CD14-positive monocyte (primary cell): ENCODE measurements around the gene CCM2. TPM values are rescaled to one million over a fixed set of nuclear protein-coding genes. Genes with fewer than 3 reads are reported as not detected.

Experiments used
- DNase-seq, 3 donors: peaks; one replicate each; pipeline ENCODE4 v3.0.0-alpha.2; 2011 to 2022
- H2AFZ ChIP-seq: 2 replicates; pipeline ENCODE4 v1.6.0; 2012; ENCODE audit warnings: mild to moderate bottlenecking, low read depth, low read length, inconsistent platforms; ENCODE audit not compliant: insufficient read depth, poor library complexity, severe bottlenecking
- H3K27ac ChIP-seq, 2 donors: 1 replicate in 1 of 2; 2 replicates in 1 of 2; pipeline ENCODE4 v1.5.1; 2012 to 2013; ENCODE audit warnings: low read length in 2 of 2, control low read depth in 1 of 2, inconsistent platforms in 1 of 2, low read depth in 1 of 2, mild to moderate bottlenecking in 1 of 2
- H3K27me3 ChIP-seq, 2 donors: one replicate each; pipeline versions ENCODE4 v1.6.0 to v1.6.1; 2011 to 2013; ENCODE audit warnings: low read length in 2 of 2; ENCODE audit not compliant: control insufficient read depth in 2 of 2, insufficient read depth in 2 of 2
- H3K36me3 ChIP-seq, 2 donors: replicated peaks in 1 of 2; 1 replicate in 1 of 2; 2 replicates in 1 of 2; pipeline versions ENCODE4 v1.5.1 to v1.6.1; 2012 to 2013; ENCODE audit warnings: low read length in 2 of 2, control low read depth in 1 of 2, inconsistent platforms in 1 of 2, mild to moderate bottlenecking in 1 of 2; ENCODE audit not compliant: insufficient read depth in 2 of 2, control insufficient read depth in 1 of 2
- H3K4me1 ChIP-seq, 2 donors: 1 replicate in 1 of 2; 2 replicates in 1 of 2; pipeline versions ENCODE4 v1.5.1 to v1.6.1; 2012 to 2013; ENCODE audit warnings: low read length in 2 of 2, control low read depth in 1 of 2, inconsistent platforms in 1 of 2, mild to moderate bottlenecking in 1 of 2, moderate library complexity in 1 of 2; ENCODE audit not compliant: insufficient read depth in 2 of 2, control insufficient read depth in 1 of 2
- H3K4me2 ChIP-seq: replicated peaks from 2 replicates; pipeline ENCODE3; 2012; ENCODE audit warnings: low read length, moderate library complexity, mild to moderate bottlenecking; ENCODE audit not compliant: poor library complexity, severe bottlenecking; ENCODE audit errors: extremely low read depth
- H3K4me3 ChIP-seq, 3 experiments: fragments of 200-600 bp in 1 of 3; sonication (generic) in 1 of 3; replicated peaks in 1 of 3; 1 replicate in 2 of 3; 2 replicates in 1 of 3; pipeline ENCODE4 v1.5.1; 2011 to 2013; ENCODE audit warnings: low read length in 3 of 3, mild to moderate bottlenecking in 3 of 3, control low read depth in 2 of 3, low read depth in 2 of 3, inconsistent platforms in 1 of 3, moderate library complexity in 1 of 3
- H3K79me2 ChIP-seq: 2 replicates; pipeline ENCODE4 v1.6.0; 2012; ENCODE audit warnings: mild to moderate bottlenecking, control low read depth, inconsistent platforms, low read length, moderate library complexity; ENCODE audit not compliant: insufficient read depth
- H3K9ac ChIP-seq: 2 replicates; pipeline ENCODE4 v1.6.0; 2017; ENCODE audit warnings: low read length, mild to moderate bottlenecking; ENCODE audit not compliant: insufficient read depth, poor library complexity, severe bottlenecking
- H3K9me3 ChIP-seq, 2 donors: replicated peaks in 1 of 2; 1 replicate in 1 of 2; 2 replicates in 1 of 2; pipeline versions ENCODE4 v1.5.1 to v1.6.1; 2012 to 2013; ENCODE audit warnings: low read length in 2 of 2, control low read depth in 1 of 2; ENCODE audit not compliant: control insufficient read depth in 1 of 2, insufficient read depth in 1 of 2
- H4K20me1 ChIP-seq: 2 replicates; pipeline ENCODE4 v1.6.0; 2012; ENCODE audit warnings: mild to moderate bottlenecking, low read length, control low read depth, moderate library complexity; ENCODE audit not compliant: insufficient read depth
- H3K27ac Mint-ChIP-seq, 7 donors: one replicate each; pipeline ENCODE4 v1.8.0; 2020; ENCODE audit warnings: mild to moderate bottlenecking in 7 of 7, mixed read lengths in 7 of 7, moderate library complexity in 6 of 7, inconsistent platforms in 2 of 7
- H3K27me3 Mint-ChIP-seq, 3 donors: one replicate each; pipeline ENCODE4 v1.8.0; 2021 to 2022; ENCODE audit warnings: low read depth in 3 of 3, mild to moderate bottlenecking in 3 of 3, mixed read lengths in 3 of 3, moderate library complexity in 3 of 3, inconsistent platforms in 1 of 3
- H3K36me3 Mint-ChIP-seq, 2 donors: one replicate each; pipeline ENCODE4 v1.8.0; 2020; ENCODE audit warnings: mixed read lengths in 2 of 2, inconsistent platforms in 1 of 2, mild to moderate bottlenecking in 1 of 2
- H3K4me1 Mint-ChIP-seq: one replicate; pipeline ENCODE4 v1.8.0; 2020; ENCODE audit warnings: mild to moderate bottlenecking, mixed read lengths
- H3K4me3 Mint-ChIP-seq, 2 donors: one replicate each; pipeline ENCODE4 v1.8.0; 2020; ENCODE audit warnings: mild to moderate bottlenecking in 2 of 2, mixed read lengths in 2 of 2, moderate library complexity in 1 of 2
- H3K9me3 Mint-ChIP-seq, 7 donors: one replicate each; pipeline ENCODE4 v1.8.0; 2020 to 2022; ENCODE audit warnings: mixed read lengths in 7 of 7, mild to moderate bottlenecking in 6 of 7, moderate library complexity in 6 of 7, inconsistent platforms in 2 of 7
- CTCF ChIP-seq: fragments of 200-600 bp; IDR thresholded peaks from one replicate; pipeline ENCODE4 v1.8.0; 2022; ENCODE audit warnings: antibody characterized with exemption, mild to moderate bottlenecking
- WGBS: methylation state at CpG from one replicate; pipeline ENCODE4 v1.1.5; 2013; ENCODE audit warnings: missing lambda C conversion rate; ENCODE audit not compliant: insufficient coverage; 5-methylcytosine and 5-hydroxymethylcytosine counted together
- intact Hi-C, 2 donors: fragments of 100-400 bp; cut with micrococcal nuclease; formaldehyde crosslinking; loops; one replicate each; pipeline versions ENCODE4 v1.15.0 to v1.15.1; 2023
- polyA plus RNA-seq, 3 donors: library from polyadenylated mRNA; depleted of rRNA in 1 of 3; unstranded in 2 of 3; stranded (reverse) in 1 of 3; fragments of 300-500 nt in 2 of 3; fragments of >200 nt in 1 of 3; fragmentation: Illumina TruSeq in 2 of 3; gene quantifications; 1 replicate in 2 of 3; 2 replicates in 1 of 3; pipeline ENCODE4 v1.2.3, GENCODE V29; 2012 to 2021

The CCM2 gene
- polyA plus RNA-seq, 3 donors = 38.5 to 102 (median 51.4) TPM

- no peak for TF ChIP-seq CTCF
- Histone ChIP-seq H2AFZ (no peak overlapping the region), H3K4me1 (peaks cover 8 to 34% of the 10 kb centered on the region in 2 donors), H3K4me2 (no peak overlapping the region), H3K27me3 (no peaks in the 10 kb centered on the region), H3K9ac (no peak overlapping the region), H3K27ac (peak overlapping the region in 1 of 2 donors; percentile 60), H4K20me1 (peaks cover 97% of the 10 kb centered on the region), H3K4me3 (no peak overlapping the region), H3K36me3 (peaks cover 64 to 95% of the 10 kb centered on the region in 2 donors), H3K9me3 (no peaks in the 10 kb centered on the region), H3K79me2 (peaks cover 58% of the 10 kb centered on the region)
- H3K27ac Mint-ChIP-seq = peak overlapping the region in 5 of 7 donors; percentile 25 to 82 (median 73)
- H3K4me1 Mint-ChIP-seq = peaks cover 39% of the 10 kb centered on the region
- H3K9me3 Mint-ChIP-seq = no peaks in the 10 kb centered on the region
- DNase-seq = no peak
- peaks cover 0 to 4% (median 2%) of the 10 kb centered on the region in 3 donors for H3K27me3 Mint-ChIP-seq
- intact Hi-C loops = no loop called here
- WGBS = 100% methylated on average over 3 of the region's 7 CpGs
- H3K4me3 Mint-ChIP-seq = no peak overlapping the region
- peaks cover 79 to 98% of the 10 kb centered on the region in 2 donors for H3K36me3 Mint-ChIP-seq
Observed at GRCh38 chr7:45066409-45066808, 66.4 kb downstream of the CCM2 start.

- H3K79me2 ChIP-seq = peaks cover 46% of the 10 kb centered on the region
- WGBS = 89% methylated on average over 3 of the region's 3 CpGs
- Mint-ChIP-seq H3K4me1 (peaks cover 39% of the 10 kb centered on the region), H3K4me3 (no peak overlapping the region), H3K9me3 (no peaks in the 10 kb centered on the region), H3K36me3 (peaks cover 80 to 98% of the 10 kb centered on the region in 2 donors), H3K27me3 (peaks cover 0 to 4% (median 2%) of the 10 kb centered on the region in 3 donors), H3K27ac (peak overlapping the region in 5 of 7 donors; percentile 0 to 70 (median 61))
- no peak overlapping the region for H2AFZ ChIP-seq
- no peak for DNase-seq
- H3K9ac ChIP-seq = no peak overlapping the region
- TF ChIP-seq CTCF = no peak
- no peaks in the 10 kb centered on the region for H3K27me3 ChIP-seq
- H4K20me1 ChIP-seq = peaks cover 97% of the 10 kb centered on the region
- H3K4me2 ChIP-seq = no peak overlapping the region
- H3K9me3 ChIP-seq = no peaks in the 10 kb centered on the region
- intact Hi-C loops = no loop called here
- peak overlapping the region in 1 of 2 donors; percentile 62 for H3K27ac ChIP-seq
- H3K4me3 ChIP-seq = no peak overlapping the region
- H3K4me1 ChIP-seq = peaks cover 19 to 39% of the 10 kb centered on the region in 2 donors
- H3K36me3 ChIP-seq = peaks cover 75 to 95% of the 10 kb centered on the region in 2 donors
Observed at GRCh38 chr7:45067582-45067981, 67.6 kb downstream of the CCM2 start.
